Measurements from ENCODE around the gene PPIP5K2.
"Not testable (repeated sequence)": the region's sequence is repeated elsewhere in the genome, so short reads cannot be mapped to it uniquely, and the experiment has no call there.

PPIP5K2 gene

DNA sequence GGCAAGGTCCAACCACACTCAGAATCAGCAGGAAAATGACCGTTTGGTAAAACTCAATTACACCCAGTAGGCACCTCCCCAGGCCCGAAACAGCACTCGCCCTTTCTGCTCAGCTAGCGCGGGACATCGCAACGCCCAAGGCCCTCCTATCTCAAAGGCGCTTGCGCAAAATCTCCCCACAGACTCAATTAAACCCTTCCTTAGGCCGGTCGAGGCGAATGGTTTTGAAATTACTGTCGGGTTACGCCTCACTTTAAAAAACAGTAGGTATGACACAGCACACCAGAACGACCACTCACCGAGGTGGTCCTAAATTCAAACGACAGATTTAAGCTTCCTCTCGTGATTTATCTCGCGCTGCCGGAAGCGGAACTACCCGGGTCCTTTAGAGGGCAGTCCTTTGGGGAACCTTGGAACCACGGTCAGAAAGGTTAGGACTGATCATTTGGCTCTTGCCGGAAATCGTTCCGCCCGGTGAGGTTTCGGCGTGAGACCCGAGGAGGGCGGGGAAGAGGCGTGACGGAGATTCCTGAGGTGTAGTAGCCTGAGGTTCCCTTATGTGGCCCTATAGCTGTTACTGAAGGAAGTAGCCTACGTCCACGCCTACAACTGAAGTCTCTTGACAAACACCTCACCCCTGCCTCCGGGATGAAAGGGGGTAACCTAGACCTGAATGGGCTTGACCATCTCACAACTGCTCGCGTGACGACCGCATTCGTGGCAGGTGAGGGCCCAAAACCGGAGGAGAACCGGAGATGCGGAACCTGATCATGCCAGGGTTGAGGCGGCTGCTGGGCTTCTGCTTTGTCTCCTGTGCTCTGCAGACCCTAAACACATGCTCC is at the start of gene PPIP5K2, which contains the start of gene GIN1:
PPIP5K2 (plus strand) TSS at position 537 of the 842 bp plus-strand sequence. CDS start 9,289 bp downstream, outside the sequence.
GIN1 (minus strand) TSS at position 374 of the 842 bp plus-strand sequence. CDS start 11,431 bp downstream, outside the sequence.
- in situ Hi-C loops (cut with MboI; ENCODE audit: low sequenced_read_pairs), result no loop called here

- in situ Hi-C loops (cut with MboI; ENCODE audit: low sequenced_read_pairs), result not testable (repeated sequence)
Measured at GRCh38 chr5:103073500-103073899, 46.6 kb upstream of the PPIP5K2 start.

DNA sequence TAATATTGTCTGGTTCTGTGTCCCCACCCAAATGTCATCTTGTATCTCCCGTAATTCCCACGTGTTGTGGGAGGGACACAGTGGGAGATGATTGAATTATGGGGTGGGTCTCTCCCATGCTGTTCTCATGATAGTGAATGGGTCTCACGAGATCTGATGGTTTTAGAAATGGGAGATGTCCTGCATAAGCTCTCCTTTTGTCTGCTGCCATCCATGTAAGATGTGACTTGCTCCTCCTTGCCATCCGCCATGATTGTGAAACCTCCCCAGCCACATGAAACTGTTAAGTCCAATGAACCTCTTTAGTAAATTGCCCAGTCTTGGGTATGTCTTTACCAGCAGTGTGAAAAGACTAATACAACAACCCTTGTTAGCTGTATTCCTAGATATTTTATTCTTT is 44.7 kb upstream of the PPIP5K2 start:
- in situ Hi-C loops (cut with MboI; ENCODE audit: low sequenced_read_pairs), result no loop called here

DNA sequence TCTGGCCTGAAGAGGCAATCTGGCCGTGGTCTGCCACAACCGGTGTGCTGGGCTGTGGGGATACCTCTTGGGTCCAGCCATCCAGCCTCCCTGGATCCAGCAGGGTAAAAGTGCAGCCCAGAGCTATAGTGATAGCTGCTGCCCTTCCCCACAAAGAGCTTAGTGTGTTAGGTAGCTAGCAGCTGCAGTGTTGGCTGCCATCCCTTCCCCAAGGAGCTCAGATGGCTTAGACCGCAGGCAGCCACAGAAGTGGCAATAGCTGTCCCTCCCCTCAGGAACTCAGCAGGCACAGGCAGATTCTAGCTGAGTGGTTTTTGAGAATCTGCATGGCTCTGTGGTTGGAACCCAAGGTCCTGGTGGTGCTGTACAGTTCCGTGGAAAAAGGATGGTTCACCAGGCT is 40.3 kb upstream of the PPIP5K2 start:
- in situ Hi-C loops (cut with MboI; ENCODE audit: low sequenced_read_pairs), result no loop called here

GRCh38 chr5:103086547-103086946 is 33.6 kb upstream of the PPIP5K2 start:
- in situ Hi-C loops (cut with MboI; ENCODE audit: low sequenced_read_pairs), result no loop called here

DNA sequence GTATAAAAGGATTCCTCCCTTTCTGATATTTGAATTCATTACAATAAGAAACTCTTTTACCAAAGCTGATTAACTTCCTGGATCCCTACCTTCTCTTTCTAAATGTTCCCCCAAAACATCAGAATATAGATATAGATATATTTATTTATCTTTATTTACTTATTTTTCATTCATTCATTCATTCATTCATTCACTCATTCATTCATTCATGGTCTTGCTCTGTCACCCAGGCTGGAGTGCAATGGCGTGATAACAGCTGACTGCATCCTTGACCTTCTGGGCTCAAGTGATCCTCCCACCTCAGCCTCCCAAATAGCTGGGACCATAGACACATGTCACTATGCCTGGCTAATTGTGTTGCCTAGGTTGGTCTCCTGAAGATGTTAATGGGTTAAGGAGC is 30.8 kb upstream of the PPIP5K2 start:
- in situ Hi-C loops (cut with MboI; ENCODE audit: low sequenced_read_pairs), result no loop called here

- in situ Hi-C loops (cut with MboI; ENCODE audit: low sequenced_read_pairs), result no loop called here
Measured at GRCh38 chr5:103090791-103091190, 29.3 kb upstream of the PPIP5K2 start.

- in situ Hi-C loops (cut with MboI; ENCODE audit: low sequenced_read_pairs), result no loop called here
Measured at GRCh38 chr5:103092676-103093075, 27.4 kb upstream of the PPIP5K2 start.

- in situ Hi-C loops (cut with MboI; ENCODE audit: low sequenced_read_pairs), result no loop called here
Measured at GRCh38 chr5:103093727-103094126, 26.4 kb upstream of the PPIP5K2 start.

- in situ Hi-C loops (cut with MboI; ENCODE audit: low sequenced_read_pairs), result no loop called here
Measured at GRCh38 chr5:103094737-103095136, 25.4 kb upstream of the PPIP5K2 start.

- in situ Hi-C loops (cut with MboI; ENCODE audit: low sequenced_read_pairs), result no loop called here
Measured at GRCh38 chr5:103098993-103099392, 21.1 kb upstream of the PPIP5K2 start.

DNA sequence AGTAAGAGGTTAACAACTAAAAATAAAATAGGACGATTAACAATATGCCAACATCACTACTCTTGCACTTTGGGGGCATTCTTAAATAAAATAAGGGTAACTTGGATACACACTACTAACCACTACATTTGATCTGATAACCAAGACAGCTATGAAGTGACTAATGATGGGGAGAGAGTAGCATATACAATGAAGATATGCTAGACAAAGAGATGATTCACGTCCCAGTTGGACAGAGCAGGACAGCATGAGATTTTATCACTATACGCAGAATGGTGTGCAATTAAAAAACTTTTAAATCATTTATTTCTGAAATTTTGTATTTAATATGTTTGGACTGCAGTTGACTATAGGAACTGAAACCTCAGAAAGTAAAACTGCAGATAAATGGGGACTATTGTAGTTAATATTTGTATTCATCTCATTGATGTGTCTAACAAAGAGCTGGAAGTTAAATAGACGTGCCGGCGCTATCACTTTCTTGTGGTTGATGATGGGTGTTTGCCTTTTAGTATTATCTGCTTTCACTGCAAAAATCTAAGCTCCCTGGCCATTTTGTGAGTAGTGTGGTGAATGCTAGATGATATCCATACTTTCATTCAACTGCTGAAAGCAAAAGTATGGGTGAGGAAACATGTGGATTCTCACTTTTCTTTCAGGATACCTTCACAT is 18.9 kb upstream of the PPIP5K2 start:
- in situ Hi-C loops (cut with MboI; ENCODE audit: low sequenced_read_pairs), result no loop called here

DNA sequence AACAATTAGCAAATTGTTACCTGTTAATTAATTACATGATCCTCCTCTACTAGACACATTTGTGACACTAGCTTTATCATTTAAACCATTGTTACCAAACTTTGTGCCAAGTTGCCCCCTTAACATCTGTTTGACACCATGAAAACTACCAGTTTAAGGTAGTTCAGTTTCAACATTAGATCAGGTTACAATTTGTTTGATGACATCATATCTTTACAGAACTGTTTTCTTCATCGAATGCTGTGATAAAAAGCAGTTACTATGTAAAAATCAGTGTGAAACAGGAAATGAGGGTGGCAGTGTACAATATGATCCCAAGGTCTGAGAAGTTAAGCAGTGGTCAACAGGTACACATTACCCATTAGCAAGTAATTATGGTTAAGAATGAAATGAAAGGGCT is 17.9 kb upstream of the PPIP5K2 start:
- in situ Hi-C loops (cut with MboI; ENCODE audit: low sequenced_read_pairs), result no loop called here

GRCh38 chr5:103108086-103108485 is 12.0 kb upstream of the PPIP5K2 start:
- in situ Hi-C loops (cut with MboI; ENCODE audit: low sequenced_read_pairs), result no loop called here

GRCh38 chr5:103109277-103109676 is 10.8 kb upstream of the PPIP5K2 start:
- in situ Hi-C loops (cut with MboI; ENCODE audit: low sequenced_read_pairs), result no loop called here

DNA sequence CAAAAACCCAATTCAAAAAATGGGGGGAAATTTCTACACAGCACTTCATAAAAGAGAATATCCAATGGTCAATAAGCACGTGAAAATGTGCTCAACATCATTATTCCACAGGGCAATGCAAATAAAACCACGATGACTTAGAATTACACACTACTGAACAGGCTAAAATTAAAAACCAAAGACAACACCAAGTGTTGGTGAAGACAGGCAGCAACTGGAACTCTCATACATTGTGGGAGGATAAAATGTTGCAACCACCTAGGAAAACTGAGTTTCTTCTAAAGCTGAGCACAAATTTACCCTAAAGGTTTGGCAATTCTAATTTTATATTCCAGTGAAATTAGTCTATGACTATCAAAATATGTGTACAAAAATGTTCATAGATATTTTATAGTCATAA is 9.7 kb upstream of the PPIP5K2 start:
- in situ Hi-C loops (cut with MboI; ENCODE audit: low sequenced_read_pairs), result no loop called here

- in situ Hi-C loops (cut with MboI; ENCODE audit: low sequenced_read_pairs), result no loop called here
Measured at GRCh38 chr5:103111468-103111867, 8.6 kb upstream of the PPIP5K2 start.

- in situ Hi-C loops (cut with MboI; ENCODE audit: low sequenced_read_pairs), result no loop called here
Measured at GRCh38 chr5:103112910-103113309, 7.2 kb upstream of the PPIP5K2 start.

DNA sequence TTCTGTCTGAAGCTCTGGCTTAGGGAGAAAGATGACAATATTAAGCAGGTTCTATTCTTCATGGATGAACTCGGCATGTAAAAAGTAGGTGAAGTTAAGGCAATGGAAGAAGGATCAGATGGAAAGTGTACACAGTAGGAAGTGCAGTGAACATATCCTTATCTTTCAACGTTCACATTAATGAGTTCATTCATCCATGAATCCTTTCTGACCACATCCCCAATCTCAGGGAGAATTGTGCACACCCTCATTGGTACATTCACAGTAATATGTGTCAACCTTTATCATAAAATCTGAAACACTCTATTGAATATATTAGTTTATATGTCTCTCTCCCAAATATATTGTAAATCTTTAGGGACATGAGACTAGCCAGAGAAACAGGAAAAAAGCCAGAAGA is 5.7 kb upstream of the PPIP5K2 start:
- in situ Hi-C loops (cut with MboI; ENCODE audit: low sequenced_read_pairs), result no loop called here

DNA sequence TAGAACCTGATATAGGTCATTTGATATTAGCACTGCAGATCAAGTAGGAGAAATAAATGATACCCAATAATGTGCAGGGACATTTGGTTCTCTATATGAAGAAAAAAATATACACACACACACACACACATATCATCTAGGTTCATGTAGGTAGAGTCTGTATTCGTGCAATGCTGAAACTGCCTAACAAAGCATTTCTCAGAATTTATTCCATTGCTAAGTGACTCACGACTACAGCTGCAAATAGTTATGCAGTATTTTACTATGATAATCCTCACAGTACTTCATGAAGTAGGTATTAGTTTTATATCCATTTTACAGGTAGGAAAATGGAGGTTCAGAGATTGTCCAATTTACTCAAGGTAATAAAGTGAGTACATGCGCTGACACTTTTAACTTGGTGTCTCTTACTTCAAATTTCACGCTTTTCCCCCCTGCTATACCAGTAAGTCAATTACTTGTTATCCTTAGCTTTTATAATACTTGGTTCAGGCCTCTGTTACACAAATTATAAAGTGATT is 2.6 kb upstream of the PPIP5K2 start:
- in situ Hi-C loops (cut with MboI; ENCODE audit: low sequenced_read_pairs), result no loop called here

DNA sequence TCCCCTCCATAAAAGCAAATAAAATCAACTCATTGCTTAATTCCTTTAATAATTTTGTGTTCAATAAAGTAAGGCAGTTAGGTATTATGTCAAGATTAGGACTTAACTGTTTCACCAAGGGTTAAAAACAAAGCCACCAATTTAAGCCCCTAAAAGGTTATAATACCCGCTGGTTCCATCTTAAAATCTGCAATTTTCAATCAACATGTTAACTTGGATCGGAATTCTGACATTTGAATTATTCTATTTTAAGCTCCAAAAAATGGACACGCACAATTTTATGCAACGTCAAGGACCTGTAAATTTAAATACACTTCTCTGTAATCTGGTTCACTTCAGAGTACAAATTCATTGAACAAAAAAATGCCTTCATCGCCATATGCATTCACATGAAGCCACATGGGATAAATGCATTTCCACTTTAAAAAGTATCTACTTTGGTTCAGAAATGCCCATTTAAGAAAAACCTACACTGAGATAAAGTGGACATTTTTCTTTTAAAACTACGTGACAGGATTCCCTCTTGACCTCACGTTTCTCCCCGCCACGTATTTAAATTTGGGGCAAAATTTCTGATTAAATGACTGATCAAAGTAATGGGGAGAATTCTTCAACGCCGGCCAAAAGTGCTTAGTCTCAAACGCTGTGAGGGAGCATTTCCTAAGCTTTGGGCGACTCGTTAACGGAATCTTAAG is 884 bp upstream of the PPIP5K2 start:
- in situ Hi-C loops (cut with MboI; ENCODE audit: low sequenced_read_pairs), result no loop called here
